PC-9 (cell line): ENCODE measurements around the gene HINT1. TPM values are rescaled to one million over a fixed set of nuclear protein-coding genes. Genes with fewer than 3 reads are reported as not detected.

Experiments
- BruUV-seq: library from RNA; stranded (reverse); fragments of 400-500 nt; replicated peaks from 2 replicates; lab custom pipeline; 2021; lab: Mats Ljungman, UMichigan
- CTCF ChIA-PET: fragments of 300-600 bp; sonication (Branson Sonifier 250); formaldehyde crosslinking; loops from one replicate; lab custom pipeline; 2022; ENCODE audit warnings: antibody characterized with exemption; lab: Charles Lee
- POLR2A ChIA-PET: fragments of 300-600 bp; sonication (Branson Sonifier 250); formaldehyde crosslinking; loops from one replicate; lab custom pipeline; 2022; ENCODE audit warnings: antibody characterized with exemption; ENCODE audit not compliant: unreplicated experiment; lab: Charles Lee
- DNase-seq, 2 experiments: peaks; one replicate each; pipeline versions ENCODE4 v3.0.0 to v3.0.0-alpha.2; 2015 to 2022; ENCODE audit warnings: mixed read lengths in 1 of 2
- H2AFZ ChIP-seq: fragments of 200-600 bp; sonication (generic); 2 replicates; pipeline ENCODE4 v1.8.1; 2017; ENCODE audit warnings: antibody characterized with exemption
- H3F3A ChIP-seq: fragments of 200-600 bp; sonication (generic); 2 replicates; pipeline ENCODE4 v1.8.1; 2017; ENCODE audit warnings: antibody characterized with exemption, mild to moderate bottlenecking, low read depth; ENCODE audit not compliant: insufficient read depth
- H3K27ac ChIP-seq: fragments of 200-600 bp; sonication (generic); 2 replicates; pipeline ENCODE4 v1.6.1; 2016; ENCODE audit warnings: mixed run types
- H3K27me3 ChIP-seq: fragments of 200-600 bp; sonication (generic); 2 replicates; pipeline ENCODE4 v1.6.1; 2016; ENCODE audit warnings: low read depth, mixed run types; ENCODE audit not compliant: insufficient read depth
- H3K36me3 ChIP-seq: fragments of 200-600 bp; sonication (generic); 2 replicates; pipeline ENCODE4 v1.6.1; 2016; ENCODE audit warnings: low read depth, mixed run types
- H3K4me1 ChIP-seq: fragments of 200-600 bp; sonication (generic); replicated peaks from 2 replicates; pipeline ENCODE4 v1.6.1; 2016; ENCODE audit warnings: mixed run types; ENCODE audit not compliant: insufficient read depth
- H3K4me2 ChIP-seq: fragments of 200-600 bp; sonication (generic); 2 replicates; pipeline ENCODE4 v1.6.1; 2017; ENCODE audit warnings: mixed run types
- H3K4me3 ChIP-seq: fragments of 200-600 bp; sonication (generic); 2 replicates; pipeline ENCODE4 v1.6.1; 2016; ENCODE audit warnings: mixed run types
- H3K79me2 ChIP-seq: fragments of 200-600 bp; sonication (generic); 2 replicates; pipeline ENCODE4 v1.6.1; 2017; ENCODE audit warnings: low read depth, mixed run types
- H3K9me2 ChIP-seq: fragments of 200-600 bp; sonication (generic); 2 replicates; pipeline ENCODE4 v1.8.1; 2017; ENCODE audit warnings: mild to moderate bottlenecking; ENCODE audit not compliant: insufficient read depth
- H3K9me3 ChIP-seq: fragments of 200-600 bp; sonication (generic); 2 replicates; pipeline ENCODE4 v1.8.1; 2016; ENCODE audit warnings: low read depth; ENCODE audit not compliant: insufficient read depth
- H4K20me1 ChIP-seq: fragments of 200-600 bp; sonication (generic); 2 replicates; pipeline ENCODE4 v1.8.1; 2017; ENCODE audit not compliant: insufficient read depth
- EZH2 ChIP-seq: fragments of 200-600 bp; sonication (generic); IDR thresholded peaks from 2 replicates; pipeline ENCODE4 v1.8.0; 2017; ENCODE audit warnings: antibody characterized with exemption, low read depth
- intact Hi-C: fragments of 100-400 bp; cut with micrococcal nuclease; formaldehyde crosslinking; loops from one replicate; pipeline ENCODE4 v1.10.0; 2022; ENCODE audit not compliant: unreplicated experiment
- total RNA-seq: library from RNA; stranded (reverse); gene quantifications from 2 replicates; pipeline ENCODE4 v1.2.3, GENCODE V29; 2021
- TF ChIP-seq, protein P1 (sequence below): fragments of 200-600 bp; sonication (generic); conservative IDR thresholded peaks from 2 replicates; pipeline ENCODE4 v1.6.1; 2017; ENCODE audit warnings: mixed run types, antibody characterized with exemption, mild to moderate bottlenecking, moderate library complexity

Gene HINT1
- total RNA-seq, 1 experiment from 2014 or later, result 262 TPM

- Histone ChIP-seq H3K9me2 (no peaks in the 10 kb centered on the region), H3K4me1 (no peaks in the 10 kb centered on the region), H2AFZ (no peak overlapping the region), H4K20me1 (no peaks in the 10 kb centered on the region), H3K9me3 (no peaks in the 10 kb centered on the region), H3F3A (no peaks in the 10 kb centered on the region; the same call in 1 of the 2 replicates), H3K27ac (no peak overlapping the region), H3K36me3 (no peaks in the 10 kb centered on the region), H3K4me2 (no peak overlapping the region), H3K4me3 (no peak overlapping the region), H3K79me2 (no peaks in the 10 kb centered on the region), H3K27me3 (no peaks in the 10 kb centered on the region)
- CTCF ChIA-PET, result no interaction called here
- DNase-seq, result no peak
- POLR2A ChIA-PET, result no interaction called here
- intact Hi-C loops, result no loop called here
- no TSS peak for BruUV-seq
- TF ChIP-seq, protein P1, sequence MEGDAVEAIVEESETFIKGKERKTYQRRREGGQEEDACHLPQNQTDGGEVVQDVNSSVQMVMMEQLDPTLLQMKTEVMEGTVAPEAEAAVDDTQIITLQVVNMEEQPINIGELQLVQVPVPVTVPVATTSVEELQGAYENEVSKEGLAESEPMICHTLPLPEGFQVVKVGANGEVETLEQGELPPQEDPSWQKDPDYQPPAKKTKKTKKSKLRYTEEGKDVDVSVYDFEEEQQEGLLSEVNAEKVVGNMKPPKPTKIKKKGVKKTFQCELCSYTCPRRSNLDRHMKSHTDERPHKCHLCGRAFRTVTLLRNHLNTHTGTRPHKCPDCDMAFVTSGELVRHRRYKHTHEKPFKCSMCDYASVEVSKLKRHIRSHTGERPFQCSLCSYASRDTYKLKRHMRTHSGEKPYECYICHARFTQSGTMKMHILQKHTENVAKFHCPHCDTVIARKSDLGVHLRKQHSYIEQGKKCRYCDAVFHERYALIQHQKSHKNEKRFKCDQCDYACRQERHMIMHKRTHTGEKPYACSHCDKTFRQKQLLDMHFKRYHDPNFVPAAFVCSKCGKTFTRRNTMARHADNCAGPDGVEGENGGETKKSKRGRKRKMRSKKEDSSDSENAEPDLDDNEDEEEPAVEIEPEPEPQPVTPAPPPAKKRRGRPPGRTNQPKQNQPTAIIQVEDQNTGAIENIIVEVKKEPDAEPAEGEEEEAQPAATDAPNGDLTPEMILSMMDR, result no peak
- no peak for TF ChIP-seq EZH2
These were observed 39.9 kb upstream of the HINT1 start for GRCh38 chr5:131204964-131205363.

DNA sequence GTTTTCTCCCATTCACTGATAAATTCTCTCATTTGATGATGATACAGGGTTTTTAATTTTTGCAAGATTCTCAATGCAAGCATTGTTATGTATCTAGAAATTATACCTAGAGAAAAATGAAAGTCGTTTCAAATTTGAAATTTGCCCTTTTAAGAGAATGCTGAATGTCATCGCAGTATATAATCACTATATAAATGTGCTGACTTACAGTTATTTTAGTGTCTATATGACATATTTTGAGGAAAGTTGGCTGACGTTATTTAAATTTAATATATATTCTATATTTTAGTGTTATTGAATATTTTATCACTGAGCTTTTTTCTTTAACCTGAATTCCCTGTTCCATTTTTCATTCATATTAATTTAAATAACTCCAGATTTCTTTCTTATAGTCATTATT, 35.5 kb upstream of the HINT1 start:
- Histone ChIP-seq H3K4me2 (no peak overlapping the region), H3F3A (no peaks in the 10 kb centered on the region; the same call in 1 of the 2 replicates), H4K20me1 (no peaks in the 10 kb centered on the region), H3K36me3 (no peaks in the 10 kb centered on the region), H2AFZ (no peak overlapping the region), H3K27ac (no peak overlapping the region), H3K4me1 (no peaks in the 10 kb centered on the region), H3K4me3 (no peak overlapping the region), H3K9me3 (no peaks in the 10 kb centered on the region), H3K27me3 (no peaks in the 10 kb centered on the region), H3K9me2 (no peaks in the 10 kb centered on the region), H3K79me2 (no peaks in the 10 kb centered on the region)
- ChIA-PET POLR2A (no interaction called here), CTCF (no interaction called here)
- no peak for DNase-seq
- TF ChIP-seq EZH2, result no peak
- TF ChIP-seq, protein P1, result no peak
- intact Hi-C loops, result no loop called here
- BruUV-seq, result no TSS peak

DNA sequence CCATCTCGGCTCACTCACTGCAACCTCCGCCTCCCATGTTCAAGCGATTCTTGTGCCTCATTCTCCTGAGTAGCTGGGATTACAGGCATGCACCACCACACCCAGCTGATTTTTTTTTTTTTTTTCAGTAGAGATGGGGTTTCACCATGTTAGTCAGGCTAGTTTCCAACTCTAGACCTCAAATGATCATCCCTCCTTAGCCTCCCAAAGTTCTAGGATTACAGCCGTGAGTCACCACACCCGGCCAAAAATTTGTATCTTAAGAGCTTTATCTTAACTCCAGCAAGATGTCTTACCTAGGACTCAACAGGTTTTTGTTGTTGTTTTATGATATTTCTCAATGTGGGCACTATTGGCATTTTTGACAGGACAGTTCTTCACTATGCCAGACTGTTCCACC, 33.6 kb upstream of the HINT1 start:
- Histone ChIP-seq H3K79me2 (no peaks in the 10 kb centered on the region), H3K27me3 (no peaks in the 10 kb centered on the region), H2AFZ (no peak overlapping the region), H3K27ac (no peak overlapping the region), H3K36me3 (no peaks in the 10 kb centered on the region), H3F3A (no peaks in the 10 kb centered on the region; the same call in 1 of the 2 replicates), H3K4me1 (no peaks in the 10 kb centered on the region), H3K4me2 (no peak overlapping the region), H3K9me3 (no peaks in the 10 kb centered on the region), H3K4me3 (no peak overlapping the region), H4K20me1 (no peaks in the 10 kb centered on the region), H3K9me2 (no peaks in the 10 kb centered on the region)
- BruUV-seq, result no TSS peak
- no peak for DNase-seq
- ChIA-PET POLR2A (no interaction called here), CTCF (no interaction called here)
- intact Hi-C loops, result no loop called here
- TF ChIP-seq, protein P1, result no peak
